ENCODE measurements around the gene DSG4. TPM values are rescaled to one million over a fixed set of nuclear protein-coding genes. Genes with fewer than 3 reads are reported as not detected.

DSG4 gene
- total and polyA plus RNA-seq, 4 donors, result under 0.01 TPM; not detected in 3

DNA sequence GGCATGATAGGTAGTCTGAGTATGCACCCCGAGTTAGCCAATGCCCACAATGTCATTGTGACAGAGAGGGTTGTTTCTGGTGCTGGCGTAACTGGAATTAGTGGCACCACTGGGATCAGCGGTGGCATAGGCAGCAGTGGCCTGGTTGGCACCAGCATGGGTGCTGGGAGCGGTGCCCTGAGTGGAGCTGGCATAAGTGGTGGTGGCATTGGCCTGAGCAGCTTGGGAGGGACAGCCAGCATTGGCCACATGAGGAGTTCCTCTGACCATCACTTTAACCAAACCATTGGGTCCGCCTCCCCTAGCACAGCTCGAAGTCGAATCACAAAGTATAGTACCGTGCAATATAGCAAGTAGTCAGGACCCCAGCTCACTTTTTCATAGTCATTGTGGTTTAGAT, 21.6 kb upstream of the DSG4 start:
- H3K27ac ChIP-seq (ENCODE audit: low read depth in 1 of 2, low read length in 2 of 2), result no peak overlapping the region
- 97% methylated on average over 8 of the region's 8 CpGs for WGBS
- H3K4me1 ChIP-seq (ENCODE audit: control insufficient read depth in 4 of 4, insufficient read depth in 4 of 4, low read length in 3 of 4), result no peaks in the 10 kb centered on the region
- no peaks in the 10 kb centered on the region for H3K27me3 ChIP-seq (ENCODE audit: control insufficient read depth in 4 of 4, insufficient read depth in 4 of 4, low read length in 3 of 4)
- DNase-seq (ENCODE audit: low spot score), result no peak
- H3K9me3 ChIP-seq (ENCODE audit: control insufficient read depth in 4 of 4, low read length in 3 of 4), result no peaks in the 10 kb centered on the region
- TF ChIP-seq YY1 (IDR thresholded peaks at IDR 0.05) (no peak), FOXA2 (IDR thresholded peaks at IDR 0.05) (no peak), JUND (IDR thresholded peaks at IDR 0.05) (no peak), GABPA (IDR thresholded peaks at IDR 0.05 in 1 of 2, conservative IDR thresholded peaks at IDR 0.05 in 1 of 2) (no peak), HNF4G (IDR thresholded peaks at IDR 0.05) (no peak), FOXA1 (IDR thresholded peaks at IDR 0.05) (no peak)
- peaks cover 0 to 8% (median 4%) of the 10 kb centered on the region in 4 donors for H3K36me3 ChIP-seq (ENCODE audit: control insufficient read depth in 4 of 4, insufficient read depth in 3 of 4, low read depth in 1 of 4, low read length in 3 of 4)
- no peak overlapping the region for H3K4me3 ChIP-seq (ENCODE audit: low read depth in 1 of 3, low read length in 3 of 3)
- H3K9ac ChIP-seq (ENCODE audit: low read depth in 1 of 2, low read length in 2 of 2), result no peak overlapping the region

DNA sequence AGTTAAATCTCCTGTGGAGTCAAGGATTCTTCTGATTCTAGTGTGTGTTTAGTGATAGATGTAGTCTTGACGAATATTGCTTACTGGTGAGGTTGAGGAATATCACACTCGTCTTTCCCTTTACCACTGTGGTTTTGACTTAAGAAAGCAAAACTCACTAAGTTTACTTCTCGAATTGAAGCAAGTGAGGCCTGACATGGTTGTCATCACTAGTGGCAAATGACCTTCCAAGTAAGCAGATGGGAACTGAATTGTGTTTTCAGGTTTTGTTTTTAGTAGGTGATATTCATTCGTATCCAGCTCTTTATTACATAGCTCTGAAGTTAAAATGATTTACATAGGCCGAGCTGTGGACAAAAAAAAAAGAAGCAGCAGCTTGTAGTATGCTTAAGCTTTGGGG, 20.6 kb upstream of the DSG4 start:
- H3K27ac ChIP-seq (ENCODE audit: low read depth in 1 of 2, low read length in 2 of 2), result no peak overlapping the region
- TF ChIP-seq SP1 (IDR thresholded peaks at IDR 0.05), result no peak
- no peak for TF ChIP-seq EGR1 (IDR thresholded peaks at IDR 0.05; ENCODE audit: low read depth in 2 of 2)
- no peak for TF ChIP-seq HNF4A (conservative IDR thresholded peaks at IDR 0.05)
- no peak for TF ChIP-seq FOXA2 (IDR thresholded peaks at IDR 0.05)
- TF ChIP-seq, protein P1, sequence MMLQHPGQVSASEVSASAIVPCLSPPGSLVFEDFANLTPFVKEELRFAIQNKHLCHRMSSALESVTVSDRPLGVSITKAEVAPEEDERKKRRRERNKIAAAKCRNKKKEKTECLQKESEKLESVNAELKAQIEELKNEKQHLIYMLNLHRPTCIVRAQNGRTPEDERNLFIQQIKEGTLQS (IDR thresholded peaks at IDR 0.05), result no peak
- no peak for TF ChIP-seq RXRA (IDR thresholded peaks at IDR 0.05)
- TF ChIP-seq GABPA (IDR thresholded peaks at IDR 0.05 in 1 of 2, conservative IDR thresholded peaks at IDR 0.05 in 1 of 2), result no peak
- no peak for TF ChIP-seq RAD21 (IDR thresholded peaks at IDR 0.05)
- TF ChIP-seq, protein P2, sequence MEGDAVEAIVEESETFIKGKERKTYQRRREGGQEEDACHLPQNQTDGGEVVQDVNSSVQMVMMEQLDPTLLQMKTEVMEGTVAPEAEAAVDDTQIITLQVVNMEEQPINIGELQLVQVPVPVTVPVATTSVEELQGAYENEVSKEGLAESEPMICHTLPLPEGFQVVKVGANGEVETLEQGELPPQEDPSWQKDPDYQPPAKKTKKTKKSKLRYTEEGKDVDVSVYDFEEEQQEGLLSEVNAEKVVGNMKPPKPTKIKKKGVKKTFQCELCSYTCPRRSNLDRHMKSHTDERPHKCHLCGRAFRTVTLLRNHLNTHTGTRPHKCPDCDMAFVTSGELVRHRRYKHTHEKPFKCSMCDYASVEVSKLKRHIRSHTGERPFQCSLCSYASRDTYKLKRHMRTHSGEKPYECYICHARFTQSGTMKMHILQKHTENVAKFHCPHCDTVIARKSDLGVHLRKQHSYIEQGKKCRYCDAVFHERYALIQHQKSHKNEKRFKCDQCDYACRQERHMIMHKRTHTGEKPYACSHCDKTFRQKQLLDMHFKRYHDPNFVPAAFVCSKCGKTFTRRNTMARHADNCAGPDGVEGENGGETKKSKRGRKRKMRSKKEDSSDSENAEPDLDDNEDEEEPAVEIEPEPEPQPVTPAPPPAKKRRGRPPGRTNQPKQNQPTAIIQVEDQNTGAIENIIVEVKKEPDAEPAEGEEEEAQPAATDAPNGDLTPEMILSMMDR (IDR thresholded peaks at IDR 0.05; ENCODE audit: low read depth, low read length, missing input control), result no peak
- TF ChIP-seq JUND (IDR thresholded peaks at IDR 0.05), result no peak
- TF ChIP-seq, protein P3, sequence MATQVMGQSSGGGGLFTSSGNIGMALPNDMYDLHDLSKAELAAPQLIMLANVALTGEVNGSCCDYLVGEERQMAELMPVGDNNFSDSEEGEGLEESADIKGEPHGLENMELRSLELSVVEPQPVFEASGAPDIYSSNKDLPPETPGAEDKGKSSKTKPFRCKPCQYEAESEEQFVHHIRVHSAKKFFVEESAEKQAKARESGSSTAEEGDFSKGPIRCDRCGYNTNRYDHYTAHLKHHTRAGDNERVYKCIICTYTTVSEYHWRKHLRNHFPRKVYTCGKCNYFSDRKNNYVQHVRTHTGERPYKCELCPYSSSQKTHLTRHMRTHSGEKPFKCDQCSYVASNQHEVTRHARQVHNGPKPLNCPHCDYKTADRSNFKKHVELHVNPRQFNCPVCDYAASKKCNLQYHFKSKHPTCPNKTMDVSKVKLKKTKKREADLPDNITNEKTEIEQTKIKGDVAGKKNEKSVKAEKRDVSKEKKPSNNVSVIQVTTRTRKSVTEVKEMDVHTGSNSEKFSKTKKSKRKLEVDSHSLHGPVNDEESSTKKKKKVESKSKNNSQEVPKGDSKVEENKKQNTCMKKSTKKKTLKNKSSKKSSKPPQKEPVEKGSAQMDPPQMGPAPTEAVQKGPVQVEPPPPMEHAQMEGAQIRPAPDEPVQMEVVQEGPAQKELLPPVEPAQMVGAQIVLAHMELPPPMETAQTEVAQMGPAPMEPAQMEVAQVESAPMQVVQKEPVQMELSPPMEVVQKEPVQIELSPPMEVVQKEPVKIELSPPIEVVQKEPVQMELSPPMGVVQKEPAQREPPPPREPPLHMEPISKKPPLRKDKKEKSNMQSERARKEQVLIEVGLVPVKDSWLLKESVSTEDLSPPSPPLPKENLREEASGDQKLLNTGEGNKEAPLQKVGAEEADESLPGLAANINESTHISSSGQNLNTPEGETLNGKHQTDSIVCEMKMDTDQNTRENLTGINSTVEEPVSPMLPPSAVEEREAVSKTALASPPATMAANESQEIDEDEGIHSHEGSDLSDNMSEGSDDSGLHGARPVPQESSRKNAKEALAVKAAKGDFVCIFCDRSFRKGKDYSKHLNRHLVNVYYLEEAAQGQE (IDR thresholded peaks at IDR 0.05), result no peak
- H3K9me3 ChIP-seq (ENCODE audit: control insufficient read depth in 4 of 4, low read length in 3 of 4), result no peaks in the 10 kb centered on the region
- H3K9ac ChIP-seq (ENCODE audit: low read depth in 1 of 2, low read length in 2 of 2), result no peak overlapping the region
- peaks cover 0 to 8% (median 4%) of the 10 kb centered on the region in 4 donors for H3K36me3 ChIP-seq (ENCODE audit: control insufficient read depth in 4 of 4, insufficient read depth in 3 of 4, low read depth in 1 of 4, low read length in 3 of 4)
- DNase-seq (ENCODE audit: low spot score), result no peak
- WGBS, result 93% methylated on average over 5 of the region's 5 CpGs
- no peaks in the 10 kb centered on the region for H3K4me1 ChIP-seq (ENCODE audit: control insufficient read depth in 4 of 4, insufficient read depth in 4 of 4, low read length in 3 of 4)
- H3K27me3 ChIP-seq (ENCODE audit: control insufficient read depth in 4 of 4, insufficient read depth in 4 of 4, low read length in 3 of 4), result no peaks in the 10 kb centered on the region
- no peak overlapping the region for H3K4me3 ChIP-seq (ENCODE audit: low read depth in 1 of 3, low read length in 3 of 3)
